22Rv1 (cell line): Measurements from ENCODE around the gene ANO2.

ENCODE experiments used
- ZFX ChIP-seq: fragments of 450-650 bp; IDR thresholded peaks from 2 replicates; pipeline ENCODE4 v1.6.1; 2017; ENCODE audit warnings: antibody characterized with exemption, borderline replicate concordance
- TF ChIP-seq, protein P1 (sequence below): fragments of 450-650 bp; IDR thresholded peaks from 2 replicates; pipeline ENCODE4 v1.5.1; 2017; ENCODE audit warnings: mild to moderate bottlenecking

DNA sequence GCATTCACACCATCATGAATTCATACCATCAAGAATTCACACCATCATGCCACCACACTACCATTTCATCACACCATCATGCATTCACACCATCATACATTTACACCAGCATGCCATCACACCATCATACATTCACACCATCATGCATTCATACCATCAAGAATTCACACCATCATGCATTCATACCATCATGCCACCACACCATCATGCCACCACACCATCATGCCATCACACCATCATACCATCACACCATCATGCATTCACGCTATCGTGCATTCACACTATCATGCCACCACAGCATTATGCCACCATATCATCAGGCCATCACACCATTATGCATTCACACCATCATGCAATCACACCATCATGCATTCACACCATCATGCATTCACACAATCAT, 79.7 kb downstream of the ANO2 start:
- TF ChIP-seq, protein P1, sequence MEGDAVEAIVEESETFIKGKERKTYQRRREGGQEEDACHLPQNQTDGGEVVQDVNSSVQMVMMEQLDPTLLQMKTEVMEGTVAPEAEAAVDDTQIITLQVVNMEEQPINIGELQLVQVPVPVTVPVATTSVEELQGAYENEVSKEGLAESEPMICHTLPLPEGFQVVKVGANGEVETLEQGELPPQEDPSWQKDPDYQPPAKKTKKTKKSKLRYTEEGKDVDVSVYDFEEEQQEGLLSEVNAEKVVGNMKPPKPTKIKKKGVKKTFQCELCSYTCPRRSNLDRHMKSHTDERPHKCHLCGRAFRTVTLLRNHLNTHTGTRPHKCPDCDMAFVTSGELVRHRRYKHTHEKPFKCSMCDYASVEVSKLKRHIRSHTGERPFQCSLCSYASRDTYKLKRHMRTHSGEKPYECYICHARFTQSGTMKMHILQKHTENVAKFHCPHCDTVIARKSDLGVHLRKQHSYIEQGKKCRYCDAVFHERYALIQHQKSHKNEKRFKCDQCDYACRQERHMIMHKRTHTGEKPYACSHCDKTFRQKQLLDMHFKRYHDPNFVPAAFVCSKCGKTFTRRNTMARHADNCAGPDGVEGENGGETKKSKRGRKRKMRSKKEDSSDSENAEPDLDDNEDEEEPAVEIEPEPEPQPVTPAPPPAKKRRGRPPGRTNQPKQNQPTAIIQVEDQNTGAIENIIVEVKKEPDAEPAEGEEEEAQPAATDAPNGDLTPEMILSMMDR: no peak
- TF ChIP-seq ZFX: no peak
